Cardiac fibroblast (primary cell): ENCODE data around the gene RFLNA.

Experiments used
- DNase-seq, 2 donors: peaks; one replicate each; pipeline versions ENCODE4 v3.0.0 to v3.0.0-alpha.2; 2010; ENCODE audit warnings: low read depth in 2 of 2
- H3K4me3 ChIP-seq, 2 donors: replicated peaks in 1 of 2; 1 replicate in 1 of 2; 2 replicates in 1 of 2; pipeline ENCODE4 v1.5.1; 2011; ENCODE audit warnings: low read depth in 2 of 2, low read length in 2 of 2, mild to moderate bottlenecking in 2 of 2, moderate library complexity in 1 of 2
- CTCF ChIP-seq: IDR thresholded peaks from one replicate; pipeline ENCODE4 v1.5.1; 2011; ENCODE audit warnings: low read depth, mild to moderate bottlenecking, low read length, inconsistent platforms

Gene RFLNA

DNA sequence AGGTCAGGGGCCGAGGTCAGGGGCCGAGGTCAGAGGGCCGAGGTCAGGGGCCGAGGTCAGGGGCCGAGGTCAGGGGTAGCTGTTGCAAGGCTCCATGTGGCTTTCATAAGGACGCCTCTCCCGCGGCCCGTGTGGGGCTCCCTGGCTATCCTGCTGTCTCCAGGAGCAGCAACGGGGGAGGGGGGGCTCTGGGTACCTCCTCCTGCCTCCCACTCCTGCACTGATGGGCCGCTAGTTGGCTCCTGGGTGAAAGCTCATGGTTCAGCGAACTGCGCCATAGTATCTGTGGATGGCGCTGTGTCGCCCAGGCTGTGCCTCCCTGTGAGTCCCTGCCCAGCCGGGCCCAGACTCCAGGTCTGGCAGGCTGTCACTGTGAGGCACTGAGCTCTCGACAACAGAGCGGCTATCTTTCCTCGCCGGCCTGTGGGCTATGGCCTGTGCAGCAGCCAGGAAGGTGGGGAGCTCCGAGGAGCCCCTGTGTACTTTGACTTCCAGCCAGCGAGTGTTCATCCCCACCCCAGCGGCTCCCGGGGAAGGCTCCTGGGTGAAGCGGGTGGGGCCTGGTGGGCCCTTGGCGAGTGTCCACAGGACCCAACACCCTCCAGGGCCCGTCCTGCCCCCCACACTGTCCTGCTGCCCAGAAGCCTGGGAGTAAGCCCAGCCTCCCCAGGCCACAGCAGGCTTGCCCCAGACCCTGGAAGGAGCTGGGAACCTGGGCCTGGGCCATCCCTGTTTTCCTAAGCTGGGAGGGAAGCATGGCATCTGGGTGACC, 8.1 kb downstream of the RFLNA start:
- TF ChIP-seq CTCF = no peak
- H3K4me3 ChIP-seq = no peak overlapping the region
- DNase-seq = no peak

DNA sequence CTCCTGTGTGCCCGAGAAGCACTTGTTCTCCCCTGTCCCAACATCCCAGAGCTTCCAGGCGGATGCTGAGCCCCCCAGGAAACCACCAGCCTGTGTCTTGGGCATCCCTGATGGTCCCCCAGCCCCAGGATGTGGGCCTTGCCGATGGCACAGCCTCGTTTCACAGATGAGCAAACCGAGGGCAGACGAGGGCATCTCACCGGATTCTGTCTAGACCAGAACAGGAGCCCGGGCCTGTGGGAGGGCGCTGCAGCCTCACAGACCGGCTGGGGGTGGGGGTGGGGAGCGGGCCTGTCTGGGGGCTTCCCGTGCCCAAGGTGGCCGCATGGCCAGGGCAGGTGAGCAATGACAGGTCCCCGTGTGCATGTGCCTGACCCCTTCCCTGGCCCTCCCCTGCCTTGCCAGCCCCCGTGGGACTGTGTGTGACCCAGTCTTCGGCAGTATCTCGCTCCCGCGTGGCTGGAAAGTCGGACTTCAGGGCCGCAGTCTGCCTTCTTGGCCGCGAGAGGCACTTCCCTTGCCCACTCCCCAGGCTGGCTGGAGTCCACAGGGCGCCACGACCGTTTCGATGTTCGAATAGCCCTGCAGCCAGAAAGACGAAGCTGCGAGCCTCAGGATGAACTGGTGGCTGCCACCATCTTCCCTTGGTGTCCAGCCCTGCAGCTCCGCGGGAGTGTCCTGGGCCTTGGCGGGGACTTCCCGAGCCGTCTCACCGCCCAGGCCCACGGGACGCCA, 8.9 kb downstream of the RFLNA start:
- no peak for DNase-seq
- no peak overlapping the region for H3K4me3 ChIP-seq
- no peak for TF ChIP-seq CTCF

GRCh38 chr12:124304314-124304790, 9.5 kb downstream of the RFLNA start:
- H3K4me3 ChIP-seq = no peak overlapping the region
- DNase-seq = no peak
- TF ChIP-seq CTCF = no peak

GRCh38 chr12:124305136-124305535, 10.2 kb downstream of the RFLNA start:
- TF ChIP-seq CTCF = no peak
- H3K4me3 ChIP-seq = no peak overlapping the region
- DNase-seq = no peak

- TF ChIP-seq CTCF = no peak
- no peak overlapping the region for H3K4me3 ChIP-seq
- no peak for DNase-seq
Measured at GRCh38 chr12:124305776-124306685, 11.1 kb downstream of the RFLNA start.

- H3K4me3 ChIP-seq = no peak overlapping the region
- DNase-seq = no peak
- TF ChIP-seq CTCF = no peak
Measured at GRCh38 chr12:124306686-124307555, 12.0 kb downstream of the RFLNA start.
